Neural progenitor cell (in vitro differentiated cells): Measurements from ENCODE around the gene LAMA1.

ENCODE experiments used
- EZH2 ChIP-seq: fragments of 200-600 bp; sonication (generic); IDR thresholded peaks from 2 replicates; pipeline ENCODE4 v1.6.1; 2017; ENCODE audit warnings: antibody characterized with exemption, mild to moderate bottlenecking, moderate library complexity
- TF ChIP-seq, protein P1 (sequence below): fragments of 200-600 bp; sonication (generic); IDR thresholded peaks from 2 replicates; pipeline ENCODE4 v1.5.1; 2017; ENCODE audit warnings: antibody characterized with exemption, mild to moderate bottlenecking

DNA sequence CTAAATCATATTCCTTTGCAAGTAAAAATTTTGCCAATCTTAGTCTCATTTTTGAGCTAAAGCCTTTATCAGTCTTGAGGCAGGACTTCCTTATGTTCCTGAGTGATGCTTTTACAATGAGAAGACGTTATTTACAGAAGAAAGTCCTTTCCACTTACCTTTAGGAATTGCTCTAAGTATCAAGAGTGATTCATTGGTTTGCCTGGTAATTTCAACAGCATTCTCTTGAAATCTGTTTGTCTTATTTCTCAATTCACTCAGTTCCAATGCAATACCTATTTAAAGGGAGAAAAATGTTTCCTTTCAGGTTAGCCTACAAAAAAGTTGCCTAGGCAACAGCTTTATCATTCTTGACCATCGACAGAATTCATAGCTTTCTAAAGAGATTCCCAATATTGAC is 137.2 kb downstream of the LAMA1 start:
- TF ChIP-seq EZH2 = no peak
- TF ChIP-seq, protein P1, sequence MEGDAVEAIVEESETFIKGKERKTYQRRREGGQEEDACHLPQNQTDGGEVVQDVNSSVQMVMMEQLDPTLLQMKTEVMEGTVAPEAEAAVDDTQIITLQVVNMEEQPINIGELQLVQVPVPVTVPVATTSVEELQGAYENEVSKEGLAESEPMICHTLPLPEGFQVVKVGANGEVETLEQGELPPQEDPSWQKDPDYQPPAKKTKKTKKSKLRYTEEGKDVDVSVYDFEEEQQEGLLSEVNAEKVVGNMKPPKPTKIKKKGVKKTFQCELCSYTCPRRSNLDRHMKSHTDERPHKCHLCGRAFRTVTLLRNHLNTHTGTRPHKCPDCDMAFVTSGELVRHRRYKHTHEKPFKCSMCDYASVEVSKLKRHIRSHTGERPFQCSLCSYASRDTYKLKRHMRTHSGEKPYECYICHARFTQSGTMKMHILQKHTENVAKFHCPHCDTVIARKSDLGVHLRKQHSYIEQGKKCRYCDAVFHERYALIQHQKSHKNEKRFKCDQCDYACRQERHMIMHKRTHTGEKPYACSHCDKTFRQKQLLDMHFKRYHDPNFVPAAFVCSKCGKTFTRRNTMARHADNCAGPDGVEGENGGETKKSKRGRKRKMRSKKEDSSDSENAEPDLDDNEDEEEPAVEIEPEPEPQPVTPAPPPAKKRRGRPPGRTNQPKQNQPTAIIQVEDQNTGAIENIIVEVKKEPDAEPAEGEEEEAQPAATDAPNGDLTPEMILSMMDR = no peak
